Right lobe of liver (tissue), 4 donors: ENCODE results near the gene USP47.

ENCODE experiments used
- CTCF ChIP-seq, 4 donors: fragments of 200-600 bp in 3 of 4; fragments of 450-650 bp in 1 of 4; IDR thresholded peaks; one replicate each; pipeline versions ENCODE4 v1.5.1 to v1.8.0; 2016 to 2022; ENCODE audit warnings: antibody characterized with exemption in 4 of 4, mild to moderate bottlenecking in 2 of 4
- POLR2A ChIP-seq: fragments of 450-650 bp; IDR thresholded peaks from one replicate; pipeline ENCODE4 v1.6.1; 2017; ENCODE audit warnings: antibody characterized with exemption, mild to moderate bottlenecking
- donor health status: DM: no; HTN: no; CAD: no.
- donor health status: DM: no; HTN: no; CAD: no.
- donor health status: DM: no; HTN: yes; CAD: no.

- TF ChIP-seq CTCF (IDR thresholded peaks at IDR 0.05) (no peak), POLR2A (no peak)
These were observed 128.8 kb downstream of the USP47 start for GRCh38 chr11:11970556-11970955.
